CD4-positive, alpha-beta memory T cell (primary cell): ENCODE data around the gene WDSUB1. TPM values are rescaled to one million over a fixed set of nuclear protein-coding genes. Genes with fewer than 3 reads are reported as not detected.

Experiments
- CTCF ChIA-PET: fragments of 350-600 bp; sonication (Branson Sonifier 250); formaldehyde crosslinking; loops from one replicate; lab custom pipeline; 2021; ENCODE audit warnings: inconsistent platforms; ENCODE audit not compliant: partially characterized antibody; lab: Charles Lee
- POLR2A ChIA-PET: fragments of 350-600 bp; sonication (Branson Sonifier 250); formaldehyde crosslinking; loops from one replicate; lab custom pipeline; 2021; ENCODE audit not compliant: partially characterized antibody; lab: Charles Lee
- DNase-seq, 5 donors: peaks; one replicate each; pipeline versions ENCODE4 v3.0.0 to v3.0.0-alpha.2; 2020 to 2022; ENCODE audit warnings: mixed read lengths in 1 of 5
- H3K27ac ChIP-seq: one replicate; pipeline ENCODE4 v1.7.0; 2013; ENCODE audit warnings: low read depth, low read length
- H3K27me3 ChIP-seq: 2 replicates; pipeline ENCODE4 v1.7.0; 2013; ENCODE audit warnings: mild to moderate bottlenecking, low read length, moderate library complexity; ENCODE audit not compliant: insufficient read depth
- H3K36me3 ChIP-seq: 2 replicates; pipeline ENCODE4 v1.7.0; 2013; ENCODE audit warnings: mild to moderate bottlenecking, low read length, moderate library complexity; ENCODE audit not compliant: insufficient read depth
- H3K4me1 ChIP-seq: 2 replicates; pipeline ENCODE4 v1.7.0; 2013; ENCODE audit warnings: mild to moderate bottlenecking, low read length, moderate library complexity; ENCODE audit not compliant: insufficient read depth
- H3K4me3 ChIP-seq, 2 donors: one replicate each; pipeline ENCODE4 v1.7.0; 2013; ENCODE audit warnings: low read length in 2 of 2, mild to moderate bottlenecking in 1 of 2
- H3K9me3 ChIP-seq, 2 donors: one replicate each; pipeline ENCODE4 v1.7.0; 2013; ENCODE audit warnings: low read length in 2 of 2, control low read depth in 1 of 2; ENCODE audit not compliant: control insufficient read depth in 1 of 2
- H3K27ac Mint-ChIP-seq, 7 donors: one replicate each; pipeline ENCODE4 v1.8.0; 2020 to 2021; ENCODE audit warnings: mixed read lengths in 7 of 7, mild to moderate bottlenecking in 6 of 7, inconsistent platforms in 3 of 7, moderate library complexity in 3 of 7
- H3K27me3 Mint-ChIP-seq, 2 donors: one replicate each; pipeline ENCODE4 v1.8.0; 2020 to 2021; ENCODE audit warnings: mixed read lengths in 2 of 2
- H3K36me3 Mint-ChIP-seq, 2 donors: one replicate each; pipeline ENCODE4 v1.8.0; 2020 to 2021; ENCODE audit warnings: mixed read lengths in 2 of 2, inconsistent platforms in 1 of 2, mild to moderate bottlenecking in 1 of 2
- H3K4me1 Mint-ChIP-seq, 4 donors: one replicate each; pipeline ENCODE4 v1.8.0; 2020 to 2021; ENCODE audit warnings: mixed read lengths in 4 of 4, mild to moderate bottlenecking in 1 of 4
- H3K4me3 Mint-ChIP-seq, 8 donors: one replicate each; pipeline ENCODE4 v1.8.0; 2020 to 2021; ENCODE audit warnings: mixed read lengths in 8 of 8, mild to moderate bottlenecking in 7 of 8, moderate library complexity in 6 of 8, inconsistent platforms in 3 of 8
- H3K9me3 Mint-ChIP-seq, 8 donors: one replicate each; pipeline ENCODE4 v1.8.0; 2020 to 2021; ENCODE audit warnings: mixed read lengths in 8 of 8, mild to moderate bottlenecking in 5 of 8, inconsistent platforms in 3 of 8, moderate library complexity in 1 of 8
- intact Hi-C: fragments of 100-400 bp; cut with micrococcal nuclease; formaldehyde crosslinking; loops from one replicate; pipeline ENCODE4 v1.15.1; 2023
- polyA plus RNA-seq, 2 donors: library from polyadenylated mRNA; unstranded; fragments of 300-500 nt; fragmentation: Illumina TruSeq; gene quantifications; one replicate each; pipeline ENCODE4 v1.2.3, GENCODE V29; 2021
- total RNA-seq, 2 experiments: library from RNA; stranded (reverse); gene quantifications; one replicate each; pipeline ENCODE4 v1.2.3, GENCODE V29; 2021

The WDSUB1 gene
- total and polyA plus RNA-seq, 4 experiments from 2014 or later = 5.8 to 7.6 (median 6.8) TPM

DNA sequence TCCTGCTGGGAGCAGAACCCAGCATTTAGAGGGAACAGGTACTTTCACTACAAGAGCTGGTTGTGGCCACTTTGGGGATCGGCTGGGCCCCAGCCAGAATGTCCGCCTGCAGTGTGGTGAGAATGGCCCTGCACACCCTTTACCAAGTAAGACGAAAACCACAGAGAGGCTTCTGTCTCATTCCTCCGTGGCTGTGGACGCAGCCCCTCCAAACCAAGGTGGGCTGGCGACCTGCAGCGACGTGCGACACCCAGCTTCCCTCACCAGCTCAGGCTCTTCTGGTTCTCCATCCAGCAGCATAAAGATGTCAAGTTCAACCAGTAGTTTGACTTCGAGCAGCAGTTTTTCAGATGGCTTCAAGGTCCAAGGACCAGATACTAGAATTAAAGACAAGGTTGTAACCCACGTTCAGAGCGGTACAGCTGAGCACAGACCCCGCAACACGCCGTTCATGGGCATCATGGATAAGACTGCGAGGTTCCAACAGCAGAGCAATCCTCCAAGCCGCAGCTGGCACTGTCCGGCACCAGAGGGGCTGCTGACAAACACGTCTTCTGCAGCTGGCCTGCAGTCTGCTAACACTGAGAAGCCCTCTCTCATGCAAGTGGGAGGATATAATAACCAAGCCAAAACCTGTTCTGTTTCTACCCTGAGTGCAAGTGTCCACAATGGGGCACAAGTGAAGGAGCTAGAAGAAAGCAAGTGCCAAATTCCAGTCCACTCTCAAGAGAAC lies 56.2 kb downstream of the WDSUB1 start:
- no peaks in the 10 kb centered on the region for H3K9me3 Mint-ChIP-seq
- Histone ChIP-seq H3K4me3 (no peak overlapping the region), H3K4me1 (no peaks in the 10 kb centered on the region), H3K9me3 (no peaks in the 10 kb centered on the region), H3K27ac (no peak overlapping the region), H3K27me3 (no peaks in the 10 kb centered on the region), H3K36me3 (peaks cover 4% of the 10 kb centered on the region)
- POLR2A ChIA-PET = no interaction called here
- H3K27me3 Mint-ChIP-seq = no peaks in the 10 kb centered on the region
- CTCF ChIA-PET = no interaction called here
- peaks cover 10 to 11% of the 10 kb centered on the region in 2 donors for H3K36me3 Mint-ChIP-seq
- peak overlapping the region in 1 of 7 donors; percentile 48 for H3K27ac Mint-ChIP-seq
- no peak overlapping the region for H3K4me3 Mint-ChIP-seq
- intact Hi-C loops = no loop called here
- DNase-seq = no peak
- H3K4me1 Mint-ChIP-seq = peaks cover 4 to 27% (median 18%) of the 10 kb centered on the region in 4 donors

DNA sequence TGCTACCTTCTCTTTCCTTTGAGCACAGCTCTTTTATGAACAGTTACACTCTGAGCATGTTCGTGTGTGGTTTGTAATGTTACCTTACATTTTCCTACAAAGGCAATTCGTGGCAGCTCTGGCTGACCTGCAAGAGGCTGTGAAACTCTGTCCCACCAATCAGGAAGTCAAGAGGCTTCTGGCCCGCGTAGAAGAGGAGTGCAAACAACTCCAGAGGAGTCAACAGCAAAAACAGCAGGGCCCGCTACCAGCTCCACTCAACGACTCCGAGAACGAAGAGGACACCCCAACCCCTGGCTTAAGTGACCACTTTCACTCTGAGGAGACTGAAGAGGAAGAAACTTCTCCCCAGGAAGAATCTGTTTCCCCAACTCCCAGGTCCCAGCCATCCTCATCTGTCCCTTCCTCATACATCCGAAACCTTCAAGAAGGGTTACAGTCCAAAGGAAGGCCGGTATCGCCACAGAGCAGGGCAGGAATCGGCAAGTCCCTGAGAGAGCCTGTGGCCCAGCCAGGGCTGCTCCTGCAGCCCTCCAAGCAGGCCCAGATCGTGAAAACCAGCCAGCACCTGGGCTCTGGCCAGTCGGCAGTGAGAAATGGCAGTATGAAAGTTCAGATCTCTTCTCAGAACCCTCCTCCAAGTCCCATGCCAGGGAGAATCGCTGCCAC lies 56.9 kb downstream of the WDSUB1 start:
- POLR2A ChIA-PET = no interaction called here
- Mint-ChIP-seq H3K27ac (no peak overlapping the region), H3K4me1 (peaks cover 4 to 34% (median 20%) of the 10 kb centered on the region in 4 donors), H3K27me3 (no peaks in the 10 kb centered on the region), H3K36me3 (peaks cover 5 to 6% of the 10 kb centered on the region in 2 donors), H3K9me3 (no peaks in the 10 kb centered on the region), H3K4me3 (no peak overlapping the region)
- Histone ChIP-seq H3K27ac (no peak overlapping the region), H3K4me3 (no peak overlapping the region), H3K9me3 (no peaks in the 10 kb centered on the region), H3K27me3 (no peaks in the 10 kb centered on the region), H3K36me3 (no peaks in the 10 kb centered on the region), H3K4me1 (no peaks in the 10 kb centered on the region)
- CTCF ChIA-PET = no interaction called here
- no peak for DNase-seq
- intact Hi-C loops = no loop called here

DNA sequence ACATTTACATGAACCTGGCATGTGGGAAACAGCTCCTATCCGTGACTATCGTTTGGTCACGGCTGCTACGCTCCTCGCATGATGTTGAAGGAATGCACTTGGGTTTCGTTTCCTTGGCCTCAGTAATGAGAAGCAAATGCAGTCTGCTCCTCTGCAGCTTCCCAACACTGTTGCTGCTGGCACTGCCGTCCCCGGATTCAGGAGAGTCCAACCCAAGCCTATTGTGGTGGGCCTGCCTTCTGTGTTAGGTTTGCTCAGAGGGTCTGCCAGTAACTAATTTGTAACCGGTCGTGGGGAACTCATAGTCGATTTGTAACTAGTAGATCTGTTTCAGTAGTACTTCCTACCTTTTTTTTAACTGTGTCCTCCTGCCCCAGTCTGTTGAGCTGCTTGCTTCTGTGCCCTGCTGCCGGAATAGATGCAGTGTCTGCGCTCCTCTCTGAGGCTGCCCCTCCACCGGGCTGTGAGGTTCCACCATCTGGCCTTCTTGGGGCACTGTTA lies 58.4 kb downstream of the WDSUB1 start:
- Mint-ChIP-seq H3K4me3 (no peak overlapping the region), H3K4me1 (peaks cover 9 to 46% (median 23%) of the 10 kb centered on the region in 4 donors), H3K36me3 (peaks cover 0 to 3% of the 10 kb centered on the region in 2 donors), H3K27me3 (peaks cover 0 to 2% of the 10 kb centered on the region in 2 donors), H3K9me3 (no peaks in the 10 kb centered on the region), H3K27ac (peak overlapping the region in 5 of 7 donors; percentile 31 to 83 (median 48))
- DNase-seq = no peak
- H3K27ac ChIP-seq = no peak overlapping the region
- ChIA-PET POLR2A (no interaction called here), CTCF (no interaction called here)
- no peaks in the 10 kb centered on the region for H3K4me1 ChIP-seq
- intact Hi-C loops = no loop called here
- no peaks in the 10 kb centered on the region for H3K27me3 ChIP-seq
- no peak overlapping the region for H3K4me3 ChIP-seq
- no peaks in the 10 kb centered on the region for H3K9me3 ChIP-seq
- no peaks in the 10 kb centered on the region for H3K36me3 ChIP-seq

DNA sequence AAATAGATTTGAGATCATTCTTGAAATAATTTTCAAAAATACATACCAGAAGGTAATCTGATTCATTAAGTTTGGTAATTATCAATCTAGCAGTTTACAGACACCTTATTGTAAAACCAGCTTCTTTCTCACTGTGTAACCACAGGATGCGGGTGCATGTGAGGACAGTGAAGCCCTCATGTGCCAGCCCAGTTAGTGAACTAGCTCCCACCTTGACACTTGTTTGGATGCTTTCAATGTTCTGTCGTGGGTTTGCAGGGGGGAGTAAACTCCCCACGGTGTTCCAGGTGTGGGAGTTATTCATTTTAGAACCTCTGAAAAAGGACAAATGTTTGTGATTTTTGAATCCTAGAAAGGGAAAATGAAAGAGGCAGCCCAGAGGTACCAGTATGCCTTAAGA lies 59.0 kb downstream of the WDSUB1 start:
- Mint-ChIP-seq H3K27me3 (peaks cover 0 to 2% of the 10 kb centered on the region in 2 donors), H3K4me3 (peak overlapping the region in 1 of 8 donors; percentile 23), H3K9me3 (no peaks in the 10 kb centered on the region), H3K27ac (peak overlapping the region in 3 of 7 donors; percentile 24 to 49 (median 42)), H3K36me3 (no peaks in the 10 kb centered on the region), H3K4me1 (peaks cover 9 to 46% (median 23%) of the 10 kb centered on the region in 4 donors)
- Histone ChIP-seq H3K4me1 (no peaks in the 10 kb centered on the region), H3K36me3 (no peaks in the 10 kb centered on the region), H3K27me3 (no peaks in the 10 kb centered on the region), H3K9me3 (no peaks in the 10 kb centered on the region), H3K27ac (no peak overlapping the region), H3K4me3 (no peak overlapping the region)
- ChIA-PET POLR2A (no interaction called here), CTCF (interaction anchor here (0.9 kb wide), 1 partner anchor 18 kb away, joined by 3 read pairs; no protein-coding TSS in a partner anchor)
- DNase-seq = no peak
- intact Hi-C loops = no loop called here

DNA sequence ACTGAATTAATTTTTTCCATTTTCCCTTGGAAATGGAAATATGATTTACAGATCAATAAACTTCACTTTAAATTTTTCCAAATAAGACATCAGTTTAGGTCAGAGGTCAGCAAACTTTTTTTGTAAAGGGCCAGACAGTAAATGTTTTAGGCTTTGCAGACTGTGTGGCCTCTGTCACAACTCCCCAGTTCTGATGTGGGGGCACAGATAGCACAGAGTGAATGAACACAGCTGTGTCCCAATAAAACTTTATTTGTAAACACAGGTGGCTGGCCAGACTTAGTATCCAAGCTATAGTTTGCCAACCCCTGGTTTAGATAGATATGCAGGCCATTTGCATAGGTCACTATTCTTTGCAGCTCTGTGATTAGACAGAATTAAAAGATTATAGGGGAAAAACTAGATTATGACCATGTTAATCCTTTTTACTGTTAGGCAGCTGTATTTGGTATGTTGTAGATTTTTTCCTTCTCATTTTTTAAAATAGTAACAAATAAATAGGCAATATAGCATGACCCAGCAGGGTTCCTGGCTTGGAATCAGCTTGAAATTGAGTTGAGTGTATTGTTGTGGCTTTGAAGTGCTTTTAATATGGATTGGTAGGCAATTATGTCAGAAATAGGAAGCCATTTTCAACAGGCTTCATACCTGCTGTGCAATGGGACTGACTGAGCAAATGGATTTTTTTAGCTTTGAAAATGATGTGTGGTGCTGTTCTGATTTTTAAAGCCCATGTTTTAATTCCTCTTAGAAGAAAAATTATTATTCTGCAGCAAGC lies 59.7 kb downstream of the WDSUB1 start:
- ChIA-PET POLR2A (no interaction called here), CTCF (interaction anchor here (0.9 kb wide), 1 partner anchor 17 kb away, joined by 3 read pairs; no protein-coding TSS in a partner anchor)
- Histone ChIP-seq H3K4me3 (no peak overlapping the region), H3K27ac (no peak overlapping the region), H3K4me1 (no peaks in the 10 kb centered on the region), H3K27me3 (no peaks in the 10 kb centered on the region), H3K36me3 (no peaks in the 10 kb centered on the region), H3K9me3 (no peaks in the 10 kb centered on the region)
- Mint-ChIP-seq H3K36me3 (no peaks in the 10 kb centered on the region), H3K9me3 (no peaks in the 10 kb centered on the region), H3K27ac (peak overlapping the region in 2 of 7 donors; percentile 29 to 49), H3K4me1 (peaks cover 9 to 46% (median 23%) of the 10 kb centered on the region in 4 donors), H3K27me3 (peaks cover 0 to 2% of the 10 kb centered on the region in 2 donors), H3K4me3 (no peak overlapping the region)
- no peak for DNase-seq
- intact Hi-C loops = no loop called here

DNA sequence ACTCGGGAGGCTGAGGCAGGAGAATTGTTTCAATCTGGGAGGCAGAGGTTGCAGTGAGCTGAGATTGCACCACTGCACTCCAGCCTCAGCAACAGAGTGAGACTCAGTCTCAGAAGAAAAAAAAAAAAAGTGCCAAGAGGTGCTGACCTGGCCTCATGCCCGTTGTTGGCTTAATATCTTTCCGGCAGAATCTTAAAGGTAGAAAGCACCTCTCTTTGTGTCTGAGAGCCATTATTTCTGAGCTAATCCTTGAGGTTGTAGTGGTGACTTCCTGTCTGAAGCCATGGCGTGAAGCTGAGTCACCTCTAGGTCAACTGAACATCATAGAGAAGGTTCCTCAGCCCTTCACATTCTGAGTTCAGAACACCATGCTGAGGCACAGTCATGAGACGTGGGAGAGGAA lies 60.4 kb downstream of the WDSUB1 start:
- no peak overlapping the region for H3K4me3 ChIP-seq
- H3K27ac ChIP-seq = no peak overlapping the region
- ChIA-PET POLR2A (no interaction called here), CTCF (no interaction called here)
- intact Hi-C loops = no loop called here
- no peaks in the 10 kb centered on the region for H3K9me3 ChIP-seq
- Mint-ChIP-seq H3K4me3 (no peak overlapping the region), H3K36me3 (no peaks in the 10 kb centered on the region), H3K27ac (peak overlapping the region in 2 of 7 donors; percentile 61 to 75), H3K9me3 (no peaks in the 10 kb centered on the region), H3K4me1 (peaks cover 9 to 46% (median 23%) of the 10 kb centered on the region in 4 donors), H3K27me3 (peaks cover 0 to 2% of the 10 kb centered on the region in 2 donors)
- H3K4me1 ChIP-seq = no peaks in the 10 kb centered on the region
- no peaks in the 10 kb centered on the region for H3K36me3 ChIP-seq
- H3K27me3 ChIP-seq = no peaks in the 10 kb centered on the region
- no peak for DNase-seq
